D721Med (cell line): Measurements from ENCODE around the gene ZKSCAN1.

Experiments used
- DNase-seq: peaks from one replicate; pipeline ENCODE4 v3.0.0; 2011; ENCODE audit warnings: low spot score; ENCODE audit not compliant: insufficient read length
- FAIRE-seq: peaks from 2 replicates; lab custom pipeline; 2011; peaks lifted over from hg19 to GRCh38; lab: Jason Lieb, UNC
- TF ChIP-seq, protein P1 (sequence below): IDR thresholded peaks from 2 replicates; pipeline ENCODE4 v1.5.1; 2012; ENCODE audit warnings: mild to moderate bottlenecking, control low read depth; ENCODE audit not compliant: insufficient read depth; ENCODE audit errors: missing control alignments

The ZKSCAN1 gene

DNA sequence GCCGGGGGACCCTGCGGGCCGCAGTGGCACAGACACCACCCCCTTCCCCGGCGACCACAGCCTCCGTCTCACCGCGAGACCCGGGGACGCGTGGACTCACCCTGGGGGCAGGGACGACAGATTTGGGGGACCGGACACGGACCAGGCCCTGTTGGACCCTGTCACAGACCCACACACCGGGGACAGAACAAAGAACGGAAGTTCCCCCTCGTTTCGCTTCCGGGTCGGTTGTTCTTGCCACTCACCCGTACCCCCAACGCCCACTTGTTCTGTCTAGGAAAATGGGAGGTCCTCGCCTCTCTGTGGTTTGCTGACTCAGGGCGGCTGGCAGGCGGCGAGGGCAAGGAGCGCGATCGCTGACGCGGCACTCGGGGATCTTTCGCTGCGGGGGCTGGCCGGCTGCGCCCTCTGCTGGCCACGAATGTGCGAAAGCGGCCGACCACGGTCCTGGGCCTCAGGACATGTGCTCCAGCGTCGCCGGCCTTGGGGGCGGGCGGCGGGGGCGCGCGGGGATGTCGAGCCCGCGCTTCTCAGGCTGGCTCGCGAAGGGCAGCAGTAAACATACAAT, 66.2 kb downstream of the ZKSCAN1 start, which contains the start of gene ZNF3:
TSS of gene ZNF3 (minus strand) at position 189 of the 568 bp plus-strand sequence. CDS start 4,366 bp downstream, outside the sequence.
- TF ChIP-seq, protein P1, sequence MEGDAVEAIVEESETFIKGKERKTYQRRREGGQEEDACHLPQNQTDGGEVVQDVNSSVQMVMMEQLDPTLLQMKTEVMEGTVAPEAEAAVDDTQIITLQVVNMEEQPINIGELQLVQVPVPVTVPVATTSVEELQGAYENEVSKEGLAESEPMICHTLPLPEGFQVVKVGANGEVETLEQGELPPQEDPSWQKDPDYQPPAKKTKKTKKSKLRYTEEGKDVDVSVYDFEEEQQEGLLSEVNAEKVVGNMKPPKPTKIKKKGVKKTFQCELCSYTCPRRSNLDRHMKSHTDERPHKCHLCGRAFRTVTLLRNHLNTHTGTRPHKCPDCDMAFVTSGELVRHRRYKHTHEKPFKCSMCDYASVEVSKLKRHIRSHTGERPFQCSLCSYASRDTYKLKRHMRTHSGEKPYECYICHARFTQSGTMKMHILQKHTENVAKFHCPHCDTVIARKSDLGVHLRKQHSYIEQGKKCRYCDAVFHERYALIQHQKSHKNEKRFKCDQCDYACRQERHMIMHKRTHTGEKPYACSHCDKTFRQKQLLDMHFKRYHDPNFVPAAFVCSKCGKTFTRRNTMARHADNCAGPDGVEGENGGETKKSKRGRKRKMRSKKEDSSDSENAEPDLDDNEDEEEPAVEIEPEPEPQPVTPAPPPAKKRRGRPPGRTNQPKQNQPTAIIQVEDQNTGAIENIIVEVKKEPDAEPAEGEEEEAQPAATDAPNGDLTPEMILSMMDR: peak; percentile 83
- FAIRE-seq: no peak
- DNase-seq: peak; percentile 70

DNA sequence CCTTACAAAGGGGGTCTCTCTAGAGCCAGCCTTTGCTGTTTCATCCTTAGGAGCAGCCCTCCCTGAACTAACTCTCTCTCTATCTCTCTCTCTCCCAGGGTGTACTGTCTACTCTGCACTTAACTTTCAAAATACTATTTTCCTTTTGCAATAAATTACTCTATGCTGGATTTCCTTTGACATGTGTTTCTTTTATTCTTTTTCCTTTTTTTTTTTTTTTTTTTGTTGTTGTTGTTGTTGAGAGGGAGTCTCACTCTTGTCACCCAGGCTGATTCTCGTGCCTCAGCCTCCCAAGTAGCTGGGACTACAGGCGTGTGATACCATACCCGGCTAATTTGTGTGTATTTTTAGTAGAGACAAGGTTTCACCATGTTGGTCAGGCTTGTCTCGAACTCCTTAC, 67.6 kb downstream of the ZKSCAN1 start:
- TF ChIP-seq, protein P1: no peak
- DNase-seq (no peak), FAIRE-seq (no peak)

DNA sequence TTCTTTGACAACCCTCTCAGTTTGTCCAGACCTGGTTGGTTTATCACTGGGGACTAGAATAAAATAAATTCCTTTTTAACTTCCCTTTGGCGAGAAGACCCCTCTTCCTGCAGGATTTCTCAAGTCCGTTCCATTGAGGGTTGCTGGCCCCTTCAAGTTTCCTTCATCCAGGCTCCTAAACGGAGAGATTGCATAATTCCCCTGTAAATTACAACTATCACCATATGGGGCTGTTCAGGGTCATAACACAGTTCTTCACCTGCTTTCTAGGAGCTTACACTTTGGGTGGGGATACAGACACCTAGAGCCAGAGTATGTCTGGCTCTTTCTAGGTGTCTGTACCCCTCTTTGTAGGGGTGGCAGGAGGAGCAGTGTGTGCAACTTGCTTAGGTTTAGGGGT, 70.1 kb downstream of the ZKSCAN1 start:
- DNase-seq (no peak), FAIRE-seq (no peak)
- TF ChIP-seq, protein P1: no peak

DNA sequence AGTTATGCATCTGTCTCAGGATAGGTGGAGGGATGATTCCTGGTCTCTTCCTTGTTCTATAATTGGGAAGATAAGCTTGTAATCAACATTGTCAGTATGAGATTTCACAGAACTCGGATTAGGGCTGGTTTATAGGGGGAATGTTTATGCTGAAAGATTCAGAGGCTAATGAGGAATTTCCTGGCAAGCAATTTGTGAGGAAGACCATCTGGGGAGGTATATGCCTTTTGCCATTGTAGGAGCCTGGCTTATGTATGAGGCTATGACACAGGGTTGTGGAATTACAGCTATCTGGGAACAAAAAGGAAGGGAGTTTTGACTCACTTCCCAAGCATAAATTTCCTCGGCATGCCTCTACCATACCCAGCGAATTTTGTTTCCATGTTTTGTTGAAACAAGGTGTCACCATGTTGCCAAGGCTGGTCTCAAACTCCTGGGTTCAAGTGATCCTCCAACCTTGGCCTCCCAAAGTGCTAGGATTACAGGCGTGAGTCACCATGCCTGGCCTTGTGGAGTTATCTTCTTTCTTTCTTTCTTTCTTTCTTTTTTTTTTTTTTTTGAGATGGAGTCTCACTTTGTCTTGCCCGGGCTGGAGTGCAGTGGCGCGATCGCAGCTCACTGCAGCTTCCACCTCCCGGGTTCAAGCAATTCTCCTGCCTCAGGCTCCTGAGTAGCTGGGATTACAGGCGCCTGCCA, 71.8 kb downstream of the ZKSCAN1 start:
- DNase-seq: no peak
- TF ChIP-seq, protein P1: no peak
- FAIRE-seq: no peak

DNA sequence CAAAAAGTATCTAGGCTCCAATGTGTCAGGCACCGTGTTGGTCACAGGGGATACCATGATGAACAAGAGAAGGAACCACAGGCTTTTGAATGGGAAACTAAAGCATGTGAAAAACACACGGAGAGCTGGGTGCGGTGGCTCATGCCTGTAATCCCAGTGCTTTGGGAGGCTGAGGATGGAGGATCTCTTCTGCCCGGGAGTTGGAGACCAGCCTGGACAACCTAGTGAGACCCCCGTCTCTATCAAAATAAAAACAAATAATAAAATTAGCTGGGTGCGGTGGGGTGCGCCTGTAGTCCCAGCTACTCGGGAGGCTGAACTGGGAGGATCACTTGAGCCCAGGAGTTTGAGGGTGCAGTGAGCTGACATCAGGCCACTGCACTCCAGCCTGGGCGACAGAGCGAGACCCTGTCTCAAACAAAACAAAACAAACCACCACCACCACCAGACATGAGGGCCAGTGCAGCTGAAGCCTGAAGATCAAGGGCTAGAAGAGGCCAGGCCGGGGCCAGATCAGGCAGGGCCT, 72.8 kb downstream of the ZKSCAN1 start:
- TF ChIP-seq, protein P1: no peak
- no peak for FAIRE-seq

DNA sequence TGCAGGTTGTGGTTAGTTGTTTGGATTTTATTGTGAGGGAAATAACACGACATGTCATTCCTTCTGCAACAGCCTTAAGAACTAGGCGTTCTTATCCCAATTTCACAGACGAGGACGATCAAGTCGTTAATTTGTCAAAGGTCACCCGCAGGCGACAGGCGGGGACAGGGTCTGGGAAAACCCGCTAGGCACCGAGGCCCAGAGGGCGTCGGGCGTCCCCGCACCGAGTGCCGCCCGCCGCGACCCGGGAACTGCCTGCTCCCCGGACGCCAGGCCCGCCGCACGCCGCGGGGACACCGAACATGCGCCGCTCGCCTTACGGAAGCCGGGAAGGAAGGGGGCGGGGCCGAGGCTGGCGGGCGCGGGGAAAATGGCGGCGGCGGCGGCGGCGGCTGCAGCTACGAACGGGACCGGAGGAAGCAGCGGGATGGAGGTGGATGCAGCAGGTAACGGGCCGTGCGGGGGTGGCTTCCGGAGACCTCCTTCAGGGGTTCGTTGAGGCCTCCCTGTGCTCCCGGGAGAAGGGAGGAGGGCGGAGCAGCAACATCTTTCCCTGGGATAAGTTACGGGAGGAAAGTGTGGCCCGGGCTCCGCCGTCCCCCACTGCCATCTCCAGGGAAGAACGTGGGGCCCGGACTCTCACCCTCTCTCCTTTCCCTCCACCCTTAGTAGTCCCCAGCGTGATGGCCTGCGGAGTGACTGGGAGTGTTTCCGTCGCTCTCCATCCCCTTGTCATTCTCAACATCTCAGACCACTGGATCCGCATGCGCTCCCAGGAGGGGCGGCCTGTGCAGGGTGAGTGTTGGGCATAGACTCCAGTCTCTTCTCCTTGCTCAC, 73.4 kb downstream of the ZKSCAN1 start, which contains the start of gene COPS6:
TSS of gene COPS6 (plus strand) at position 349 of the 837 bp plus-strand sequence. CDS start at position 371, 22 bp downstream.
- no peak for FAIRE-seq
- TF ChIP-seq, protein P1: no peak
- peak; percentile 72 for DNase-seq

More for the DNA sequence above, 72.8 kb downstream of the ZKSCAN1 start:
- no peak for DNase-seq
